HEK293 (cell line): Measurements from ENCODE around the gene KCNK7.

Source experiments
- CTCF ChIA-PET: fragments of 350-600 bp; formaldehyde crosslinking; extraction: SDS; loops from one replicate; lab custom pipeline; 2021; ENCODE audit warnings: antibody characterized with exemption; lab: Yijun Ruan, JAX
- POLR2A ChIA-PET: fragments of 300-600 bp; formaldehyde crosslinking; extraction: SDS; loops from one replicate; lab custom pipeline; 2020; ENCODE audit warnings: antibody characterized with exemption, inconsistent platforms; lab: Yijun Ruan, JAX
- H3K27ac ChIP-seq: fragments of 200-500 bp; sonication (Bioruptor generic); 2 replicates; pipeline ENCODE4 v1.5.1; 2014; ENCODE audit warnings: low read depth, low read length, control low read depth, inconsistent platforms; ENCODE audit errors: extremely low read depth
- H3K36me3 ChIP-seq, 2 experiments: fragments of 200-500 bp in 1 of 2; sonication (Bioruptor generic) in 1 of 2; 1 replicate in 1 of 2; 2 replicates in 1 of 2; pipeline ENCODE4 v1.5.1; 2014 to 2017; ENCODE audit warnings: inconsistent platforms in 2 of 2, low read length in 2 of 2; ENCODE audit not compliant: control insufficient read depth in 2 of 2, insufficient read depth in 1 of 2
- H3K4me1 ChIP-seq: fragments of 200-500 bp; sonication (Bioruptor generic); 2 replicates; pipeline ENCODE4 v1.5.1; 2014; ENCODE audit warnings: mild to moderate bottlenecking, low read length, inconsistent platforms; ENCODE audit not compliant: control insufficient read depth, insufficient read depth
- H3K4me3 ChIP-seq: 2 replicates; pipeline ENCODE4 v1.5.1; 2011; ENCODE audit warnings: low read depth, mild to moderate bottlenecking, control low read depth, low read length, moderate library complexity
- H3K9me3 ChIP-seq: fragments of 200-500 bp; sonication (Bioruptor generic); 2 replicates; pipeline ENCODE4 v1.5.1; 2014; ENCODE audit warnings: low read depth, low read length, inconsistent platforms; ENCODE audit not compliant: control insufficient read depth, insufficient read depth
- GLI4 ChIP-seq: fragments of 450-650 bp; formaldehyde crosslinking; IDR thresholded peaks from 2 replicates; pipeline ENCODE4 v1.5.1; 2016; ENCODE audit warnings: missing biosample characterization, missing genetic modification characterization
- GLIS1 ChIP-seq: fragments of 450-650 bp; formaldehyde crosslinking; IDR thresholded peaks from 2 replicates; pipeline ENCODE4 v1.5.1; 2016; ENCODE audit warnings: missing biosample characterization, missing genetic modification characterization
- GLIS2 ChIP-seq: fragments of 450-650 bp; formaldehyde crosslinking; IDR thresholded peaks from 2 replicates; pipeline ENCODE4 v1.5.1; 2016; ENCODE audit warnings: missing biosample characterization, missing genetic modification characterization
- YY2 ChIP-seq: fragments of 450-650 bp; formaldehyde crosslinking; IDR thresholded peaks from 2 replicates; pipeline ENCODE4 v1.5.1; 2016; ENCODE audit warnings: missing biosample characterization, missing genetic modification characterization
- ZBTB26 ChIP-seq: fragments of 450-650 bp; formaldehyde crosslinking; optimal IDR thresholded peaks from 2 replicates; pipeline ENCODE3; 2016; ENCODE audit warnings: missing biosample characterization, mild to moderate bottlenecking, missing genetic modification characterization
- ZFHX2 ChIP-seq: fragments of 450-650 bp; formaldehyde crosslinking; conservative IDR thresholded peaks from 2 replicates; pipeline ENCODE4 v1.5.1; 2016; ENCODE audit warnings: missing biosample characterization, missing genetic modification characterization
- ZFP3 ChIP-seq: fragments of 450-650 bp; formaldehyde crosslinking; IDR thresholded peaks from 2 replicates; pipeline ENCODE4 v1.5.1; 2016; ENCODE audit warnings: low read depth, missing biosample characterization, missing genetic modification characterization
- ZNF148 ChIP-seq: fragments of 450-650 bp; formaldehyde crosslinking; IDR thresholded peaks from 2 replicates; pipeline ENCODE4 v1.5.0; 2017; ENCODE audit warnings: missing biosample characterization, missing genetic modification characterization, borderline replicate concordance
- ZNF26 ChIP-seq: fragments of 450-650 bp; formaldehyde crosslinking; IDR thresholded peaks from 2 replicates; pipeline ENCODE4 v1.5.1; 2016; ENCODE audit warnings: missing biosample characterization, missing genetic modification characterization
- ZNF280D ChIP-seq: fragments of 450-650 bp; formaldehyde crosslinking; IDR thresholded peaks from 2 replicates; pipeline ENCODE4 v1.5.1; 2016; ENCODE audit warnings: missing biosample characterization, missing genetic modification characterization
- ZNF513 ChIP-seq: fragments of 450-650 bp; IDR thresholded peaks from 2 replicates; pipeline ENCODE4 v1.5.1; 2018; ENCODE audit warnings: missing biosample characterization, missing genetic modification characterization
- ZNF518A ChIP-seq: fragments of 450-650 bp; formaldehyde crosslinking; conservative IDR thresholded peaks from 2 replicates; pipeline ENCODE4 v1.5.1; 2016; ENCODE audit warnings: low read depth, missing biosample characterization, missing genetic modification characterization
- ZNF521 ChIP-seq: fragments of 450-650 bp; formaldehyde crosslinking; IDR thresholded peaks from 2 replicates; pipeline ENCODE4 v1.5.1; 2017; ENCODE audit warnings: missing biosample characterization, mild to moderate bottlenecking, missing genetic modification characterization
- ZNF747 ChIP-seq: fragments of 450-650 bp; formaldehyde crosslinking; IDR thresholded peaks from 2 replicates; pipeline ENCODE4 v1.5.1; 2016; ENCODE audit warnings: missing biosample characterization, missing genetic modification characterization

Gene KCNK7

GRCh38 chr11:65598258-65598699 lies 2.7 kb upstream of the KCNK7 start:
- POLR2A ChIA-PET = no interaction called here
- CTCF ChIA-PET = no interaction called here
- Histone ChIP-seq H3K9me3 (no peaks in the 10 kb centered on the region), H3K36me3 (peaks cover 0 to 30% of the 10 kb centered on the region in 2 experiments; a peak in 2 of 3 replicates), H3K27ac (no peak overlapping the region), H3K4me3 (no peak overlapping the region), H3K4me1 (no peaks in the 10 kb centered on the region)
- TF ChIP-seq GLIS1 (tag by site-specific recombination) (peak; percentile 37; the same call in 1 of the 2 replicates), ZFP3 (no peak), GLIS2 (tag by site-specific recombination) (peak; percentile 51)

- no peak for TF ChIP-seq GLI4 (tag by site-specific recombination)
- TF ChIP-seq ZBTB26 (tag by site-specific recombination) = no peak
- no peak for TF ChIP-seq GLIS2 (tag by site-specific recombination)
- TF ChIP-seq ZNF148 = no peak
- TF ChIP-seq ZNF747 = no peak
- no peak for TF ChIP-seq ZNF518A (tag by site-specific recombination)
- no peak for TF ChIP-seq ZNF521 (tag by site-specific recombination)
- TF ChIP-seq ZNF280D (tag by site-specific recombination) = no peak
- no peak for TF ChIP-seq YY2
- TF ChIP-seq ZNF26 (tag by site-specific recombination) = no peak
- no peak for TF ChIP-seq ZNF513 (tag by site-specific recombination)
- no peak for TF ChIP-seq ZFHX2 (tag by site-specific recombination)
- H3K27ac ChIP-seq = no peak overlapping the region
- H3K4me1 ChIP-seq = no peaks in the 10 kb centered on the region
- ChIA-PET POLR2A (interaction anchor here (0.6 to 1.4 kb wide), 3 partner anchors 20 to 632 kb away, joined by 3 to 6 read pairs (median 3); no protein-coding TSS in a partner anchor), CTCF (no interaction called here)
- no peaks in the 10 kb centered on the region for H3K9me3 ChIP-seq
- peaks cover 0 to 28% of the 10 kb centered on the region in 2 experiments; a peak in 1 of 3 replicates for H3K36me3 ChIP-seq
- no peak overlapping the region for H3K4me3 ChIP-seq
These were observed 920 bp upstream of the KCNK7 start for GRCh38 chr11:65596520-65596919.
